ENCODE data around the gene SETD1B. TPM values are rescaled to one million over a fixed set of nuclear protein-coding genes. Genes with fewer than 3 reads are reported as not detected.

SETD1B gene
- total RNA-seq, 4 donors from 2014 or later: 1.3 to 63.6 (median 5.6) TPM

- TF ChIP-seq POLR2A (IDR thresholded peaks at IDR 0.05) (peak in 1 of 2 donors; percentile 22), CTCF (IDR thresholded peaks at IDR 0.05) (peak; percentile 95 to 100 (median 97))
- H3K9me3 ChIP-seq: no peaks in the 10 kb centered on the region
- H3K4me1 ChIP-seq: peaks cover 9 to 31% of the 10 kb centered on the region in 2 donors
- peak overlapping the region; percentile 43 to 63 for H3K4me3 ChIP-seq
- H3K36me3 ChIP-seq: no peaks in the 10 kb centered on the region
- intact Hi-C loops (cut with DNase I; ENCODE audit: low total_unique reads): loop anchor here (1.0 kb wide), 1 partner anchor 16 kb away; no protein-coding TSS in a partner anchor
- DNase-seq: peak; percentile 69 to 80
- no peaks in the 10 kb centered on the region for H3K27me3 ChIP-seq
- H3K27ac ChIP-seq: peak overlapping the region; percentile 78 to 86
Measured at GRCh38 chr12:121811434-121812319, 7.9 kb downstream of the SETD1B start.

GRCh38 chr12:121812320-121812871 lies 8.6 kb downstream of the SETD1B start:
- Histone ChIP-seq H3K27ac (peak overlapping the region; percentile 78 to 86), H3K4me1 (peaks cover 9 to 26% of the 10 kb centered on the region in 2 donors), H3K36me3 (no peaks in the 10 kb centered on the region), H3K4me3 (peak overlapping the region; percentile 43 to 63), H3K27me3 (no peaks in the 10 kb centered on the region), H3K9me3 (no peaks in the 10 kb centered on the region)
- peak; percentile 58 to 71 for DNase-seq
- intact Hi-C loops (cut with DNase I; ENCODE audit: low total_unique reads): loop anchor here (1.0 kb wide), 1 partner anchor 17 kb away; no protein-coding TSS in a partner anchor
- peak in 1 of 4 experiments; percentile 27 for TF ChIP-seq CTCF (IDR thresholded peaks at IDR 0.05)
- no peak for TF ChIP-seq POLR2A (IDR thresholded peaks at IDR 0.05)

- H3K9me3 ChIP-seq: no peaks in the 10 kb centered on the region
- peak overlapping the region in 1 of 2 donors; percentile 86 for H3K27ac ChIP-seq
- no peak for TF ChIP-seq POLR2A (IDR thresholded peaks at IDR 0.05)
- TF ChIP-seq CTCF (IDR thresholded peaks at IDR 0.05): no peak
- H3K36me3 ChIP-seq: no peaks in the 10 kb centered on the region
- peak overlapping the region; percentile 43 to 63 for H3K4me3 ChIP-seq
- H3K27me3 ChIP-seq: no peaks in the 10 kb centered on the region
- DNase-seq: no peak
- H3K4me1 ChIP-seq: peaks cover 9 to 26% of the 10 kb centered on the region in 2 donors
- intact Hi-C loops (cut with DNase I; ENCODE audit: low total_unique reads): loop anchor here (1.0 kb wide), 1 partner anchor 18 kb away; no protein-coding TSS in a partner anchor
Measured at GRCh38 chr12:121812921-121813896, 9.4 kb downstream of the SETD1B start.

GRCh38 chr12:121813951-121814350 lies 10.1 kb downstream of the SETD1B start:
- TF ChIP-seq CTCF (IDR thresholded peaks at IDR 0.05): no peak
- no peak for TF ChIP-seq POLR2A (IDR thresholded peaks at IDR 0.05)
- Histone ChIP-seq H3K27me3 (no peaks in the 10 kb centered on the region), H3K36me3 (no peaks in the 10 kb centered on the region), H3K4me1 (peaks cover 9 to 26% of the 10 kb centered on the region in 2 donors), H3K9me3 (no peaks in the 10 kb centered on the region), H3K4me3 (no peak overlapping the region), H3K27ac (no peak overlapping the region)
- DNase-seq: no peak
- intact Hi-C loops (cut with DNase I; ENCODE audit: low total_unique reads): no loop called here

Data from uterus (tissue), 4 donors.